Stimulated activated CD8-positive, alpha-beta memory T cell treated with anti-CD3 and anti-CD28 coated beads, Interleukin-12 subunit alpha, Interleukin-12 subunit beta, amount 100 ng/mL, for 4 hours (primary cell): ENCODE data around the gene CREB3L2.
"Not testable (repeated sequence)": the region's sequence is repeated elsewhere in the genome, so short reads cannot be mapped to it uniquely, and the experiment has no call there.

ENCODE experiments used
- DNase-seq: peaks from one replicate; pipeline ENCODE4 v3.0.0-alpha.2; 2020; ENCODE audit warnings: low read depth

Gene CREB3L2

GRCh38 chr7:137835486-137836112, 166.3 kb downstream of the CREB3L2 start:
- no peak for DNase-seq

- DNase-seq: no peak
Observed at GRCh38 chr7:137834552-137834951, 167.3 kb downstream of the CREB3L2 start.

- not testable (repeated sequence) for DNase-seq
Observed at GRCh38 chr7:137832990-137833389, 168.9 kb downstream of the CREB3L2 start.

GRCh38 chr7:137832382-137832781, 169.5 kb downstream of the CREB3L2 start:
- no peak for DNase-seq

GRCh38 chr7:137831555-137831954, 170.3 kb downstream of the CREB3L2 start:
- not testable (repeated sequence) for DNase-seq

GRCh38 chr7:137829337-137829992, 172.4 kb downstream of the CREB3L2 start:
- DNase-seq: no peak

- DNase-seq: no peak
Observed at GRCh38 chr7:137828456-137828855, 173.4 kb downstream of the CREB3L2 start.

GRCh38 chr7:137825489-137825888, 176.4 kb downstream of the CREB3L2 start:
- DNase-seq: no peak
